ENCODE results near the gene SUFU. TPM values are rescaled to one million over a fixed set of nuclear protein-coding genes. Genes with fewer than 3 reads are reported as not detected.

The SUFU gene
- total and polyA plus RNA-seq, 2 of the 8 experiments (the other 6 are each of a cell fraction or from before 2014, with no cell fraction given), result 7.0 to 10.8 TPM

DNA sequence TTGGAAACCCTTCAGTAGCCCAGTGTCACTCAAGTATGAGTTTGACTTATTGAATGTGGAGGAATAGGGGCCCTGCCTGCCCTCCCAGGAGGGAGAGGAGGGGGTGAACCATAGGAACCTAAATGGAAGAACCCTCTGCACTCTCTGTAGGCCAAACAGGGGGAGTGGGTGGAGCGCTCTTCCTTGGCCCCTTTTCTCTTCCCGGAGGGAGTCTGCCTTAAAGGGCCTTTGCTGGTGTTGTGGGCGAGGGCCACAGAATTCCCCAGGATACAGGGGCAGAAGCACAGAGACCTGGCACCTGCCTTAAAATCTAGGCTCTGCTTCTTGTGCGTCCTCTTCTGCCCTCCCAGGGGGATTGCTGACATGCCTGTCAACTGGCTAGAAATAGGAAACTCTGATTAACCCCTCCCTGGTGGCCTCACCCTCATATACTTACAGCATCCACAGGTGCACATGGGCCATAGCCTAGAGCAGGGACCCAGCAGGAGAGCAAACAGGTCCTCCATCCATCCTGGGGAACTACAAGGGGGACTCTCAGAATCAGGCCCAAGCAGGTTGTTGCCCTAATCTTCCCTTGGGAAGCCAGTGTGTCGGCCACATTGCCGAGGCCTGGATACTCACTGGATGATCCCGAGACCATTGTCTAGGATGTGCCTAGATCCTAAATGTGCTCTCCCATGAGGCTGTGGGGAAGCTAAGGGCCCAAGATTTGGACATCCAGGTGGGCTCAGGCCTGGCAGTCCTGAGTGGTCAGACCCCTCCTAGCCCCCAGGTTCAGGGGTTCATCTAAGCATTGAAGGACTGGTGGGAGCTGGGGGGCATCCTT lies 143.9 kb downstream of the SUFU start:
- Histone ChIP-seq H4K5ac (ENCODE audit: insufficient read length, low read depth, low read length) (no peak overlapping the region), H3K9ac (replicated peaks in 1 of 4; ENCODE audit: extremely low read depth in 1 of 4, low read depth in 3 of 4, low read length in 3 of 4) (no peak overlapping the region), H3K36me3 (ENCODE audit: control insufficient read depth in 2 of 4, insufficient read depth in 4 of 4, low read length in 3 of 4) (no peaks in the 10 kb centered on the region; a peak in 1 of 8 replicates), H3K4me3 (ENCODE audit: extremely low read depth in 1 of 4, insufficient read depth in 2 of 4, low read depth in 3 of 4, low read length in 4 of 4) (peak overlapping the region in 1 of 4 experiments; percentile 81; a peak in 2 of 8 replicates), H2BK15ac (ENCODE audit: low read length) (peak overlapping the region; percentile 9; the same call in 1 of the 2 replicates), H3K56ac (replicated peaks; ENCODE audit: insufficient read length, low read depth, low read length) (no peak overlapping the region), H3K23ac (ENCODE audit: insufficient read length) (no peak overlapping the region), H3K14ac (ENCODE audit: insufficient read length) (no peak overlapping the region), H2BK120ac (replicated peaks; ENCODE audit: low read depth, low read length) (no peak overlapping the region), H4K91ac (replicated peaks; ENCODE audit: insufficient read length, low read length) (peak overlapping the region; percentile 11), H2BK5ac (ENCODE audit: low read depth, low read length) (peak overlapping the region; percentile 73; the same call in 1 of the 2 replicates), H2BK20ac (ENCODE audit: low read length) (no peak overlapping the region), H3K79me2 (ENCODE audit: control insufficient read depth in 1 of 2, insufficient read depth in 2 of 2, low read length in 2 of 2) (peaks cover 0 to 76% of the 10 kb centered on the region in 2 experiments; a peak in 2 of 4 replicates), H4K20me1 (replicated peaks in 1 of 2; ENCODE audit: control insufficient read depth in 1 of 2, insufficient read depth in 2 of 2, low read length in 2 of 2) (peaks cover 20 to 26% of the 10 kb centered on the region in 2 experiments), H3K27ac (ENCODE audit: low read depth, low read length) (no peak overlapping the region), H3K27me3 (replicated peaks in 1 of 4; ENCODE audit: control insufficient read depth in 3 of 4, extremely low read depth in 1 of 4, insufficient read depth in 3 of 4, low read length in 3 of 4) (no peaks in the 10 kb centered on the region), H3K4me1 (replicated peaks in 1 of 4; ENCODE audit: control insufficient read depth in 3 of 4, insufficient read depth in 4 of 4, low read length in 3 of 4) (peaks cover 6 to 57% (median 46%) of the 10 kb centered on the region in 4 experiments), H4K8ac (ENCODE audit: extremely low read depth, insufficient read depth, low read length) (peak overlapping the region; percentile 73; the same call in 1 of the 2 replicates), H3K9me3 (ENCODE audit: insufficient read depth in 2 of 2, low read depth in 1 of 2, low read length in 1 of 2) (no peaks in the 10 kb centered on the region), H2AK5ac (ENCODE audit: low read depth, low read length) (peak overlapping the region; percentile 53; the same call in 1 of the 2 replicates), H3K23me2 (ENCODE audit: low read depth, low read length) (peaks cover 27% of the 10 kb centered on the region; the same call in 1 of the 2 replicates), H3K4me2 (ENCODE audit: insufficient read depth in 1 of 2, low read depth in 2 of 2, low read length in 2 of 2) (peak overlapping the region; percentile 70 to 96; a peak in 3 of 4 replicates), H3K4ac (replicated peaks; ENCODE audit: insufficient read length, low read depth, low read length) (no peak overlapping the region), H2BK12ac (ENCODE audit: low read depth, low read length) (0 out of 2 replicates have a peak overlapping the region, but pooled peaks have one; percentile 94), H2AFZ (ENCODE audit: low read length) (no peak overlapping the region), H3K79me1 (ENCODE audit: low read depth, low read length) (peaks cover 33% of the 10 kb centered on the region), H3K18ac (ENCODE audit: extremely low read depth, low read length) (no peak overlapping the region)
- DNase-seq (ENCODE audit: low read depth in 1 of 2, low spot score in 2 of 2) (no peak), FAIRE-seq (no peak)
- ChIA-PET CTCF (ENCODE audit: partially characterized antibody) (interaction anchor here (1.8 to 4.6 kb wide), 3 partner anchors 23 to 34 kb away, joined by 4 to 33 read pairs (median 24); no protein-coding TSS in a partner anchor), POLR2A (ENCODE audit: partially characterized antibody) (interaction anchor here (1.2 to 5.1 kb wide), 5 partner anchors 13 to 29 kb away, joined by 3 to 39 read pairs (median 27); no protein-coding TSS in a partner anchor)
- 83% methylated on average over 5 of the region's 7 CpGs; no CpG with 5 or more reads in 1 of the 2 experiments for WGBS, 2 experiments (ENCODE audit: extremely low coverage in 1 of 2, insufficient coverage in 1 of 2, insufficient read length in 1 of 2, insufficient replicate concordance in 2 of 2, low coverage in 1 of 2, low lambda C conversion rate in 2 of 2, missing lambda C conversion rate in 1 of 2)
- TF ChIP-seq CBX8 (IDR thresholded peaks at IDR 0.05; ENCODE audit: borderline replicate concordance, low read depth, low read length) (no peak), POU5F1 (IDR thresholded peaks at IDR 0.05; ENCODE audit: low read depth, low read length) (no peak)

Measured in H1 (cell line).